DOHH2 (cell line): Measurements from ENCODE around the gene SPOP.

Experiments used
- EZH2phosphoT487 ChIP-seq: fragments of 200-600 bp; sonication (generic); IDR thresholded peaks from 2 replicates; pipeline ENCODE4 v1.6.1; 2017; ENCODE audit warnings: borderline replicate concordance, mild to moderate bottlenecking, antibody characterized with exemption, low read length, moderate library complexity, mixed read lengths
- TF ChIP-seq, protein P1 (sequence below): fragments of 200-600 bp; sonication (generic); IDR thresholded peaks from one replicate; pipeline ENCODE4 v1.5.1; 2014; ENCODE audit warnings: antibody characterized with exemption, mild to moderate bottlenecking, low read depth, low read length; ENCODE audit not compliant: poor library complexity, severe bottlenecking

GRCh38 chr17:49602783-49603182 lies 75.1 kb downstream of the SPOP start:
- TF ChIP-seq, protein P1, sequence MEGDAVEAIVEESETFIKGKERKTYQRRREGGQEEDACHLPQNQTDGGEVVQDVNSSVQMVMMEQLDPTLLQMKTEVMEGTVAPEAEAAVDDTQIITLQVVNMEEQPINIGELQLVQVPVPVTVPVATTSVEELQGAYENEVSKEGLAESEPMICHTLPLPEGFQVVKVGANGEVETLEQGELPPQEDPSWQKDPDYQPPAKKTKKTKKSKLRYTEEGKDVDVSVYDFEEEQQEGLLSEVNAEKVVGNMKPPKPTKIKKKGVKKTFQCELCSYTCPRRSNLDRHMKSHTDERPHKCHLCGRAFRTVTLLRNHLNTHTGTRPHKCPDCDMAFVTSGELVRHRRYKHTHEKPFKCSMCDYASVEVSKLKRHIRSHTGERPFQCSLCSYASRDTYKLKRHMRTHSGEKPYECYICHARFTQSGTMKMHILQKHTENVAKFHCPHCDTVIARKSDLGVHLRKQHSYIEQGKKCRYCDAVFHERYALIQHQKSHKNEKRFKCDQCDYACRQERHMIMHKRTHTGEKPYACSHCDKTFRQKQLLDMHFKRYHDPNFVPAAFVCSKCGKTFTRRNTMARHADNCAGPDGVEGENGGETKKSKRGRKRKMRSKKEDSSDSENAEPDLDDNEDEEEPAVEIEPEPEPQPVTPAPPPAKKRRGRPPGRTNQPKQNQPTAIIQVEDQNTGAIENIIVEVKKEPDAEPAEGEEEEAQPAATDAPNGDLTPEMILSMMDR: no peak
- TF ChIP-seq EZH2phosphoT487: no peak
